GM21786 (cell line): ENCODE measurements around the gene SYNDIG1.

Experiments
- ATAC-seq: cut with Tn5 transposase; IDR thresholded peaks from one replicate; pipeline ENCODE4 v1.9.1; 2021; ENCODE audit not compliant: unreplicated experiment

Gene SYNDIG1

GRCh38 chr20:24630486-24631172 is 161.2 kb downstream of the SYNDIG1 start:
- no peak for ATAC-seq

- ATAC-seq = no peak
These were observed 161.7 kb downstream of the SYNDIG1 start for GRCh38 chr20:24631173-24631505.

GRCh38 chr20:24632581-24632980 is 163.2 kb downstream of the SYNDIG1 start:
- no peak for ATAC-seq

- ATAC-seq = no peak
These were observed 163.6 kb downstream of the SYNDIG1 start for GRCh38 chr20:24633026-24633425.

- no peak for ATAC-seq
These were observed 164.1 kb downstream of the SYNDIG1 start for GRCh38 chr20:24633521-24633920.

GRCh38 chr20:24634855-24635254 is 165.4 kb downstream of the SYNDIG1 start:
- no peak for ATAC-seq

GRCh38 chr20:24636626-24637025 is 167.2 kb downstream of the SYNDIG1 start:
- ATAC-seq = no peak

GRCh38 chr20:24637087-24637486 is 167.7 kb downstream of the SYNDIG1 start:
- ATAC-seq = no peak

- no peak for ATAC-seq
These were observed 168.5 kb downstream of the SYNDIG1 start for GRCh38 chr20:24637941-24638340.

GRCh38 chr20:24638591-24639548 is 169.4 kb downstream of the SYNDIG1 start:
- ATAC-seq = no peak

- ATAC-seq = no peak
These were observed 170.8 kb downstream of the SYNDIG1 start for GRCh38 chr20:24640276-24640675.

GRCh38 chr20:24640686-24641085 is 171.3 kb downstream of the SYNDIG1 start:
- ATAC-seq = no peak

GRCh38 chr20:24643731-24644626 is 174.6 kb downstream of the SYNDIG1 start:
- ATAC-seq = no peak

- no peak for ATAC-seq
These were observed 176.9 kb downstream of the SYNDIG1 start for GRCh38 chr20:24646321-24646720.

- ATAC-seq = no peak
These were observed 178.3 kb downstream of the SYNDIG1 start for GRCh38 chr20:24647713-24648112.

- peak; percentile 16 for ATAC-seq
These were observed 179.1 kb downstream of the SYNDIG1 start for GRCh38 chr20:24648481-24648880.

GRCh38 chr20:24648919-24649318 is 179.5 kb downstream of the SYNDIG1 start:
- peak; percentile 53 for ATAC-seq

GRCh38 chr20:24649787-24650490 is 180.5 kb downstream of the SYNDIG1 start:
- no peak for ATAC-seq

GRCh38 chr20:24651171-24651975 is 181.9 kb downstream of the SYNDIG1 start:
- ATAC-seq = no peak

- ATAC-seq = no peak
These were observed 182.5 kb downstream of the SYNDIG1 start for GRCh38 chr20:24651976-24652345.
